Rectal smooth muscle tissue (tissue), 1 donor: ENCODE data around the gene UBE2G1.

ENCODE experiments used
- H3K27ac ChIP-seq: one replicate; pipeline ENCODE4 v1.7.0; 2013; ENCODE audit warnings: low read depth, low read length, inconsistent platforms
- H3K27me3 ChIP-seq: one replicate; pipeline ENCODE4 v1.7.0; 2013; ENCODE audit warnings: low read length; ENCODE audit not compliant: control insufficient read depth, insufficient read depth
- H3K36me3 ChIP-seq: one replicate; pipeline ENCODE4 v1.7.0; 2013; ENCODE audit warnings: low read length; ENCODE audit not compliant: control insufficient read depth, insufficient read depth
- H3K4me1 ChIP-seq: one replicate; pipeline ENCODE4 v1.7.0; 2013; ENCODE audit warnings: low read length; ENCODE audit not compliant: control insufficient read depth, insufficient read depth
- H3K4me3 ChIP-seq: one replicate; pipeline ENCODE4 v1.7.0; 2013; ENCODE audit warnings: low read length
- H3K9ac ChIP-seq: one replicate; pipeline ENCODE4 v1.7.0; 2013; ENCODE audit warnings: low read length

UBE2G1 gene

DNA sequence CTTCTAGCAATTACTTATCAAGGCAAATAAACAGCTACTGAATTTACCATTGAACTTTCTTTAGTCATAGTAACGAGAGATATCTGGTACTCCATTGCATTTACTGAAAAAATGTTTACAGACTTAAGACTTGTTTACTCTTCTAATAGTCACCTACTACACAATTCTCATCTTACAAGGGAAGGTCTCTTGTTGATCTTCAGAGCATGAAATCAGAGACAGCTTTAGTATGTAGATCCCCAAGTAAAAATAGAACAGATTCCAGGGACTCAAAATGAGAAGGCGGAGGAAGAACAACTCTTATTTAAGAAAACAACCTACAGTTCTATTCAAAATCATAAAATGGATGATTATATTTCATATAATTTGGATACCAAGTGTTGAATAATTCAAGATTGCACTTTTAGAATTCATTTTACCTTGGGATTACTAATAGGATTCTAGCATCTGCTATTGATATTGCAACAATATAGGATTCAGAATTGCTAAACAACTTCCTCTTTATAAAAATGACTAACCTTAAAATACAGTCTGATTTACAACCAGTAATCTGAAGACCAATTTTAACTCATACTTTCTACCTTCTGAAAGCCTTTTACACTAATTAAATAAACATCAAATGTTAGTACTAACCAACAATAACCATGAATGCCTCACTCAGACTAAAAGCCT is 20.8 kb downstream of the UBE2G1 start:
- Histone ChIP-seq H3K4me1 (peaks cover 7% of the 10 kb centered on the region), H3K4me3 (no peak overlapping the region), H3K27me3 (no peaks in the 10 kb centered on the region), H3K9ac (no peak overlapping the region), H3K36me3 (no peaks in the 10 kb centered on the region), H3K27ac (no peak overlapping the region)

DNA sequence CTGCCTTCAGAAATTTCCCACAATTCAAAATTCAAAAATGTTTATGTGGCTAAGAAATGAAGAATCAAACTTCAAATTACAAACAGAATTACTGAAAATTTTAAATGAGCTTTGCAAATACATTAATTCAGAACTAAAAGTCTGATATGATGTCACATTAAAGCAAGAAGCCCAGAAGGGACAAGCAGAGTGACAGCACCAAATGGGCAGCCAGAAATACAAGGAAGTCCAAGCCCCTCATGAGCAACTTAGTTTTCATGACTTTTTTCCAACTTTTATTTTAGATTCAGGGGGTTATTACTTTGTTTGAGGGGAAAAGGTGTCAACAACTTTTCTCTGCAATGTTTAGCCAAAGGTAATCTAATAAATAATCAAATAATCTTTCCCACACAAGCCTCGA is 21.5 kb downstream of the UBE2G1 start:
- H3K4me3 ChIP-seq, result no peak overlapping the region
- no peaks in the 10 kb centered on the region for H3K27me3 ChIP-seq
- H3K36me3 ChIP-seq, result no peaks in the 10 kb centered on the region
- H3K27ac ChIP-seq, result no peak overlapping the region
- H3K9ac ChIP-seq, result no peak overlapping the region
- H3K4me1 ChIP-seq, result peaks cover 7% of the 10 kb centered on the region

DNA sequence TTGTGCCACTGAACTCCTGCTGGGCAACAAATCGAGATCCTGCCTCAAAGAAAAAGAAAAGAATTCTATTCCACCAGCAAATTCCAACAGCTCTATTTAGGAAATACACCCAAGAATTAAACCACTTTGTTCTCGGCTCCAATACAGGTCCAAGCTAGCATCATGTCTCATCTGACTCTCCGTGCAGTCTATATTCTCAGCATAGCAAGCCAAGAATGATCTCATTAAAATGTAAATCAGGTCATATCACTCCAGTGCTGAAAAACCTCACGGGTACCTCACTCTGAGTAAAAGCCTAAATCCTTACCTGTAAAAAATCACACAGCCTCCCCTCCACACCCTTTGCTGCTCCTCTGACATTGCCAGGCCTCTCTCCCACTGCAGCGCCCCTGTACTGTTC is 23.9 kb downstream of the UBE2G1 start:
- Histone ChIP-seq H3K36me3 (no peaks in the 10 kb centered on the region), H3K4me3 (no peak overlapping the region), H3K9ac (no peak overlapping the region), H3K27me3 (no peaks in the 10 kb centered on the region), H3K27ac (no peak overlapping the region), H3K4me1 (peaks cover 7% of the 10 kb centered on the region)

DNA sequence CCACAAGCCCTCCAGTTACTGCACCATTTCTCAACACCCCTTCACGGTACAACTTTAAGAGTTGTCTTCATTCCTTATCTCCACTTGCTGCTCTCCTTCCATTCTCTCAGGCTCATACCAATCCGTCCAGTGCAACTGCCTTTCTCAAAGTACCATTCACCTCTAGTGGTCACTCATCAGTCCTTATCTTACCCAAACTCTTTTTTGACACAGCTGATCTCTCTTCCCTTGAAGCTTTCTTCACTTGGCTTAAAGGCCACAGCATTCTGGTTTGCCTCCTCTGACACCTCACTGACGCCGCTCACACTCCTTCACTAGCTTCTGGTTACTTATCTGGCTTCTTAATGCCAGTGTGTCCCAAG is 24.9 kb downstream of the UBE2G1 start:
- Histone ChIP-seq H3K27me3 (no peaks in the 10 kb centered on the region), H3K36me3 (no peaks in the 10 kb centered on the region), H3K4me3 (no peak overlapping the region), H3K9ac (no peak overlapping the region), H3K4me1 (peaks cover 7% of the 10 kb centered on the region), H3K27ac (no peak overlapping the region)

DNA sequence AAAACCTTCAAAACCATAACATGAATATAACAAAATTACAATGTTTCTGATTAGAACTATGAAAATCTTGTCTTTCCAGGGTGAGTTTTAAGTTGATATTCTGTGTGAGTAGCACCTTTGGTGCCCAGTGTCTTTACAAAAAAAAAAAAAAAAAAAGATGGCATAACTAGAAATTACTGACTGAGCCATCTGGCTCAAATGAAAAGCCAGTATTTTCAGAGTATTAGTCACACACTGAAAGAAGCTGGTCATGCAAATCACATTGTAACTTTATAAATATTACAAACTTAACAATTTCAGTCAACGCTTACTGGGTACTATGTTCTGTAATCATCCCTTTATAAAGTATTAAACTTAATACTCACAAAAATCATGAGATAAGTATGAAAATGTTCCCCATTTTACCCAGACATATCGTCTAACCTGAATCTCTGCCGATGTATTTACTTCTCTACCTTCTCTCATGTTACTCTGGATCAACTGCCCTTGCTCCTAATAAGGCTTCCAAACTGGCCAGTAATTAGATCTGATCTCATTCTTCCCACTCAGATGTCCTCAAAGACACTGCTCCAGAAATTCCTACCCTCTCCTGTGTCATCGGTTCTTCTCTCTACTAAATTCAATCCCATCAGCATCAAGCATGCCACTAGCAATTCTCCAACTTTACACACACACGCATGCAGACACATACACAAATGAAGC is 25.4 kb downstream of the UBE2G1 start:
- Histone ChIP-seq H3K4me1 (peaks cover 7% of the 10 kb centered on the region), H3K9ac (no peak overlapping the region), H3K4me3 (no peak overlapping the region), H3K27me3 (no peaks in the 10 kb centered on the region), H3K27ac (no peak overlapping the region), H3K36me3 (no peaks in the 10 kb centered on the region)

DNA sequence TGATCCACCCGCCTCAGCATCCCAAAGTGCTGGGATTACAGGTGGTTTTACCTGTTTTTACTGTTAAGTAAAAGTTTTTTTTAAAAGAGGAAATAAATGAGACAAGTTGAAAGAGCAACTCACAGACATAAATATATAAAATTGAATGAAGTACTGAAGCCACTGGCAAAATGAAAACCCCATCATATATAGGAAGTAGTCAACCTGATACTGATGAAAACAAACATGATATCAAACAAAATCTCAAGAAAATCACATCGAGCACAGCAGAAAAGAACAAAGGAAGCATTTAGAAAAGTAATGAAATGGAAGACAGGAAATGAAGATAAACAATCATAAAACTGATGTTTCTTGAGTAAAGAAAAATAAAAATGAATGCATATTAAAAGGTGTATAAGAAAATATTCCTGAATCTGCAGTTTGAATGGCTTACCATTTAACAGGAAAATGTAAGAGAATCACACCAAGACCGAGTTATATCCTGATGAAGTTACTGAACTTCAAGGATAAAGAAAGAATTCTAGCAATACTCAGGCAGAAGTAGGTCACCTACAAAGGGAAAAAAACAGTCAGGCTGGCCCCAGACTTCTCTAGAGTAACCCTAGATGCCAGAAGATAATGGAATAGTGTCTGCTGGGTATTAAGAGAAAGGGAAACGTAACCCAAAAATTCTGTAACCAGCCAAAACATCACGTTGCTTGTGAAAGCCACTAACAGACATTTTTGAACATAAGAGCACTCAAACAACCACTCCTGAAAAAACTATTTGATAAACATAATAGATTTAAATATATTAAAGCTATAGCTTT is 31.5 kb downstream of the UBE2G1 start:
- H3K4me1 ChIP-seq, result peaks cover 1% of the 10 kb centered on the region
- H3K9ac ChIP-seq, result no peak overlapping the region
- H3K4me3 ChIP-seq, result no peak overlapping the region
- H3K36me3 ChIP-seq, result no peaks in the 10 kb centered on the region
- no peaks in the 10 kb centered on the region for H3K27me3 ChIP-seq
- no peak overlapping the region for H3K27ac ChIP-seq

DNA sequence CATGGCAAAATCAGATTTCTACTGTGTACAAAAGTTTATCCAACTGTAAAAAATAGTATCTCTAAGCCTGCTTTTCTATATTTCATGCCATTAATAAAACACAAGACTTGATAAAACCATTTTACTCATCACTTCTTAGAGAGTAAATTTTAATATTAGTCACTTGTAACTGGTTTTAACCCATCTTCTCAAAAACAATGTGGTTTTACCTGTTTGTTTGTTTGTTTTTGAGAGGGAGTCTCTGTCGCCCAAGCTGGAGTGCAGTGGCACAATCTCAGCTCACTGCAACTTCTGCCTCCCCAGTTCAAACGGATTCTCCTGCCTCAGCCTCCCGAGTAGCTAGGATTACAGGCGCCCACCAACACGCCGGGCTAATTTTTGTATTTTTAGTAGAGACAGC is 32.1 kb downstream of the UBE2G1 start:
- H3K4me3 ChIP-seq, result no peak overlapping the region
- H3K27me3 ChIP-seq, result no peaks in the 10 kb centered on the region
- no peak overlapping the region for H3K27ac ChIP-seq
- H3K4me1 ChIP-seq, result peaks cover 4% of the 10 kb centered on the region
- no peak overlapping the region for H3K9ac ChIP-seq
- no peaks in the 10 kb centered on the region for H3K36me3 ChIP-seq

DNA sequence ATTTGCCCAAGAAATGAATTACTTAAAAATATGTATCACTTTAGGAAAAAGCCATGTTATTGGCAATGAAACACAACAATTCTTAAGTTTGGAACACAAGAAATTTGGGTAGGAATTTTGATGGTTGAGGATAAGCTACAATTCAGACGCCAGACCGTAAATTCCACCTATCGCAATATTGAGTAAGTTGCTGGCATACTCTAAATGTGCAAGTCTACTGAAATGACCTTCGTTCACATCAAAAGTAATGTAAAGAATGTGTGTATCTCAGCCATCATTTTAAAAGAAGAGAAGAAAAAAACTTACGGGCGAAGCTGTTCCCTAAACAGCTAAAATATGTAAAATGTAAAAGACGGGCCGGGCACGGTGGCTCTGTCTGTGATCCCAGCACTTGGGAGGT is 33.4 kb downstream of the UBE2G1 start:
- no peaks in the 10 kb centered on the region for H3K36me3 ChIP-seq
- no peak overlapping the region for H3K9ac ChIP-seq
- H3K27me3 ChIP-seq, result no peaks in the 10 kb centered on the region
- peaks cover 4% of the 10 kb centered on the region for H3K4me1 ChIP-seq
- H3K27ac ChIP-seq, result no peak overlapping the region
- H3K4me3 ChIP-seq, result no peak overlapping the region

DNA sequence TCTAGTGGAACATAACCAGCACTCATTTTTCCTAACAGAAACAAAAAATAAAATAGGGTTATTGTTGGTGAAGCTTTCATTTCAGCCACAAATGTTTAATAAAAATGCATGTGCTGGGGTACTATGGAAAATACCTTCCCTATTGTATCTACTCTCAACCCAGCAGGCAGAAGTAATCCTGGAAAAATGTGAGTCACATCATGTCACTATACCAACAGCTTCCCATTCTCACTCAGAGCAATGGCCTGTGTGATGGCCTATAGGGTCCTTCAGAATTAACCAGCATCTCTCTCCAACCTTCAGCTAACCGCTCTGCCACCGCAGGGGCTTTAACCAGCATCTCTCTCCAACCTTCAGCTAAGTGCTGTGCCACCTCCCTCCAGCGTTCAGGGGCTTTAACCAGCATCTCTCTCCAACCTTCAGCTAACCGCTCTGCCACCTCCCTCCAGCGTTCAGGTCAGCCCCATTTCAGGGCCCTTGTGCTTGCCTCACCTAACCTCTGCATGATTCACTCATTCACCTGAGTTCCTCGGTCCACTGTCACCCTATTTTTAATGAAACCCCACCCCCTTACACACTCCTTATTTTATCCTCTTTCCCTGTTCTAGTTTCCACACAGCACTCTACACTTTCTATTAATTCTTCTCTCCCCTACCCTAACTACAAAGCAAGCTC is 34.0 kb downstream of the UBE2G1 start:
- Histone ChIP-seq H3K27me3 (no peaks in the 10 kb centered on the region), H3K36me3 (no peaks in the 10 kb centered on the region), H3K9ac (no peak overlapping the region), H3K4me3 (no peak overlapping the region), H3K4me1 (peaks cover 8% of the 10 kb centered on the region), H3K27ac (no peak overlapping the region)

DNA sequence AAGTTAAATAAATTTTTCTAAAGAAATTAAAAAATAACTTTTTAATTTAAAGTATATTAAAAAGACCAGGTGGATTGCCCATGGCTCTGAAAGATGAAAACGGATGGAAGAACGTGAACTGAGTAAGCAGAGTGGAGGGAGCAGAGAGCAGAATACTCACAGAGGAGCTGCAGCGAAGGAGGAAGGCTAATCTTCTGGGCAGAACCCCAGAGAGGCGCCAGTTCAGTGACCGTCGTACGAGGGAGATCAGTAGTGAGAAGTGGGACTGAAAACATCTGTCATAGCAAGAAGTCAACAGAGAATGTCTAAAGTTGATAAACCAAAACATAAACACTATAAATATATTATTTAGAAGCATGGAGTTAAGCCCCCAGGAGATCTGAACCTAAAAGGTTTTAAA is 34.9 kb downstream of the UBE2G1 start:
- Histone ChIP-seq H3K27me3 (no peaks in the 10 kb centered on the region), H3K4me3 (no peak overlapping the region), H3K27ac (no peak overlapping the region), H3K9ac (no peak overlapping the region), H3K4me1 (peaks cover 8% of the 10 kb centered on the region), H3K36me3 (no peaks in the 10 kb centered on the region)

DNA sequence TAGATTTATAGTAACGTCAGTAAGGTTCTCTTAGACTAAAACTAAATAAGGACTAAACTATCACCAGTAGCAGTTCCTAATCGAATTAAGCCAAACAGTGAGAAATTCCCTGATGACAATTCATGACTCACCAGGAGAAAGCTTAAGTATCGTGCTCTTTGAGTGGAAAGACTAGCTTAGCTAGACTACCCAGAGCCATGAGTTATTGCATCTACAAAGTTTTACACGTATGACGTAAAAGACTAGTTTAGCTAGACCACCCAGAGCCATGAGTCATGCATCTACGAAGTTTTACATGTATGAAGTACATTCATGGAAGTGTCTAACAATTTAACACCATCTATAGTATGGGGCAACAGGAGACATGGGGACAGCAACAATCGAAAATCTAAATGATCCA is 36.6 kb downstream of the UBE2G1 start:
- Histone ChIP-seq H3K9ac (no peak overlapping the region), H3K4me1 (peaks cover 8% of the 10 kb centered on the region), H3K4me3 (no peak overlapping the region), H3K36me3 (no peaks in the 10 kb centered on the region), H3K27ac (no peak overlapping the region), H3K27me3 (no peaks in the 10 kb centered on the region)

DNA sequence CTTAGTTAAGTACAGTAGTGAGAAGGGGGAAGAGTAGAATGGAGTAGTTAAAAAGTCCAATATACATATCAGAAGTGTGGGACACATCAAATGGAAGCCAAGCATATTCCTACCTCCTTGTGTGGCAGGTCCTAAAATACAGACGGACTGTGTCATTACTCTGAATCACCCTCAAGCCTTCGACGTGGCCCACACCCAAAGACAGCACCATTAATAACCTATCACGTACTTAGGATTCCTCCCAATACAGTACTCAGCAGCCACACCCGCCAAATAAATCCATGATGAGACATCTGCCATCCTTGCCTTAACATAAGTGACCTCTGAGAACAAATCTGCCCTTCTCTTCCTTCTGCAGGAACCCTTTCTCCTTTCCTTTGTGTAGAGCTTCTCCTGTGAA is 38.9 kb downstream of the UBE2G1 start:
- Histone ChIP-seq H3K27ac (no peak overlapping the region), H3K9ac (no peak overlapping the region), H3K27me3 (no peaks in the 10 kb centered on the region), H3K36me3 (no peaks in the 10 kb centered on the region), H3K4me3 (no peak overlapping the region), H3K4me1 (peaks cover 8% of the 10 kb centered on the region)
